KOPT-K1 (cell line): ENCODE results near the gene TMEM245.
A peak's percentile ranks its signal among the peaks of the same experiment; 100 is the strongest.

Source experiments
- H3K27ac ChIP-seq: fragments of 200-600 bp; sonication (generic); 2 replicates; pipeline ENCODE4 v1.5.1; 2016; ENCODE audit warnings: antibody characterized with exemption, mild to moderate bottlenecking, low read depth, low read length; ENCODE audit not compliant: poor library complexity, severe bottlenecking
- H3K36me3 ChIP-seq: fragments of 200-600 bp; sonication (generic); 2 replicates; pipeline ENCODE4 v1.5.1; 2017; ENCODE audit warnings: antibody characterized with exemption, mild to moderate bottlenecking, low read length, moderate library complexity; ENCODE audit not compliant: insufficient read depth
- H3K9me3 ChIP-seq: fragments of 200-600 bp; sonication (generic); 2 replicates; pipeline ENCODE4 v1.5.1; 2017; ENCODE audit warnings: antibody characterized with exemption, low read length, mild to moderate bottlenecking; ENCODE audit not compliant: insufficient read depth, poor library complexity, severe bottlenecking

Gene TMEM245

GRCh38 chr9:109119439-109120203, at the start of gene TMEM245:
Gene TMEM245 (minus strand): TSS chr9:109119947. CDS start chr9:109119913, 34 bp downstream.
- no peaks in the 10 kb centered on the region for H3K9me3 ChIP-seq
- H3K36me3 ChIP-seq, result peaks cover 12% of the 10 kb centered on the region
- H3K27ac ChIP-seq, result peak within 1 kb of the TSS; percentile 93

GRCh38 chr9:109168170-109168569, 48.4 kb upstream of the TMEM245 start:
- H3K36me3 ChIP-seq, result no peaks in the 10 kb centered on the region
- no peak overlapping the region for H3K27ac ChIP-seq
- H3K9me3 ChIP-seq, result no peaks in the 10 kb centered on the region

- H3K9me3 ChIP-seq, result no peaks in the 10 kb centered on the region
- H3K36me3 ChIP-seq, result no peaks in the 10 kb centered on the region
- no peak overlapping the region for H3K27ac ChIP-seq
Measured at GRCh38 chr9:109167716-109168115, 48.0 kb upstream of the TMEM245 start.

GRCh38 chr9:109166771-109167601, 47.2 kb upstream of the TMEM245 start, which contains the start of gene FRRS1L:
Gene FRRS1L (minus strand): TSS chr9:109167249. CDS start chr9:109167138, 111 bp downstream.
- Histone ChIP-seq H3K9me3 (no peaks in the 10 kb centered on the region), H3K36me3 (no peaks in the 10 kb centered on the region), H3K27ac (no peak within 1 kb of the TSS)

GRCh38 chr9:109166171-109166770, 46.5 kb upstream of the TMEM245 start:
- no peaks in the 10 kb centered on the region for H3K36me3 ChIP-seq
- no peak overlapping the region for H3K27ac ChIP-seq
- H3K9me3 ChIP-seq, result no peaks in the 10 kb centered on the region

GRCh38 chr9:109164042-109164441, 44.3 kb upstream of the TMEM245 start:
- no peaks in the 10 kb centered on the region for H3K9me3 ChIP-seq
- H3K27ac ChIP-seq, result no peak overlapping the region
- H3K36me3 ChIP-seq, result no peaks in the 10 kb centered on the region

- no peaks in the 10 kb centered on the region for H3K9me3 ChIP-seq
- H3K36me3 ChIP-seq, result no peaks in the 10 kb centered on the region
Measured at GRCh38 chr9:109163194-109163593, 43.4 kb upstream of the TMEM245 start.

GRCh38 chr9:109162677-109163076, 42.9 kb upstream of the TMEM245 start:
- Histone ChIP-seq H3K36me3 (no peaks in the 10 kb centered on the region), H3K9me3 (no peaks in the 10 kb centered on the region), H3K27ac (no peak overlapping the region)

More at GRCh38 chr9:109163194-109163593, 43.4 kb upstream of the TMEM245 start:
- H3K27ac ChIP-seq, result no peak overlapping the region

GRCh38 chr9:109161471-109161870, 41.7 kb upstream of the TMEM245 start:
- Histone ChIP-seq H3K36me3 (no peaks in the 10 kb centered on the region), H3K27ac (no peak overlapping the region), H3K9me3 (no peaks in the 10 kb centered on the region)

GRCh38 chr9:109159583-109159982, 39.8 kb upstream of the TMEM245 start:
- H3K27ac ChIP-seq, result no peak overlapping the region
- no peaks in the 10 kb centered on the region for H3K36me3 ChIP-seq
- no peaks in the 10 kb centered on the region for H3K9me3 ChIP-seq

- Histone ChIP-seq H3K9me3 (no peaks in the 10 kb centered on the region), H3K27ac (no peak overlapping the region), H3K36me3 (no peaks in the 10 kb centered on the region)
Measured at GRCh38 chr9:109158651-109159050, 38.9 kb upstream of the TMEM245 start.

GRCh38 chr9:109156708-109157107, 37.0 kb upstream of the TMEM245 start:
- Histone ChIP-seq H3K27ac (no peak overlapping the region), H3K36me3 (no peaks in the 10 kb centered on the region), H3K9me3 (peaks cover 10% of the 10 kb centered on the region)

- Histone ChIP-seq H3K36me3 (no peaks in the 10 kb centered on the region), H3K9me3 (peaks cover 10% of the 10 kb centered on the region), H3K27ac (no peak overlapping the region)
Measured at GRCh38 chr9:109150925-109151545, 31.3 kb upstream of the TMEM245 start.

GRCh38 chr9:109149722-109150121, 30.0 kb upstream of the TMEM245 start:
- Histone ChIP-seq H3K27ac (no peak overlapping the region), H3K36me3 (no peaks in the 10 kb centered on the region), H3K9me3 (peaks cover 10% of the 10 kb centered on the region)

- Histone ChIP-seq H3K9me3 (peaks cover 10% of the 10 kb centered on the region), H3K27ac (no peak overlapping the region), H3K36me3 (no peaks in the 10 kb centered on the region)
Measured at GRCh38 chr9:109149089-109149488, 29.3 kb upstream of the TMEM245 start.
